H1 (cell line): ENCODE data around the gene SLIT3. TPM values are rescaled to one million over a fixed set of nuclear protein-coding genes. Genes with fewer than 3 reads are reported as not detected.

Source experiments
- CTCF ChIA-PET: fragments of 300-600 bp; sonication (Branson Sonifier 250); formaldehyde crosslinking; loops from one replicate; lab custom pipeline; 2021; ENCODE audit not compliant: partially characterized antibody; lab: Charles Lee
- POLR2A ChIA-PET: fragments of 300-600 bp; sonication (Branson Sonifier 250); formaldehyde crosslinking; loops from one replicate; lab custom pipeline; 2021; ENCODE audit warnings: inconsistent platforms; ENCODE audit not compliant: partially characterized antibody; lab: Charles Lee
- DNase-seq, 2 experiments: peaks; one replicate each; pipeline versions ENCODE4 v3.0.0 to v3.0.0-alpha.2; 2010 to 2022; ENCODE audit warnings: low spot score in 2 of 2, low read depth in 1 of 2, mixed read lengths in 1 of 2
- FAIRE-seq: peaks from 2 replicates; lab custom pipeline; 2011; peaks lifted over from hg19 to GRCh38; lab: Jason Lieb, UNC
- H2AFZ ChIP-seq: 2 replicates; pipeline ENCODE4 v1.8.1; 2012; ENCODE audit warnings: low read length, inconsistent platforms
- H2AK5ac ChIP-seq: 2 replicates; pipeline ENCODE4 v1.6.1; 2013; ENCODE audit warnings: low read depth, low read length
- H2BK120ac ChIP-seq: replicated peaks from 2 replicates; pipeline ENCODE3; 2013; ENCODE audit warnings: low read depth, low read length, inconsistent platforms
- H2BK12ac ChIP-seq: 2 replicates; pipeline ENCODE4 v1.6.1; 2013; ENCODE audit warnings: low read depth, low read length
- H2BK15ac ChIP-seq: 2 replicates; pipeline ENCODE4 v1.6.1; 2013; ENCODE audit warnings: low read length
- H2BK20ac ChIP-seq: 2 replicates; pipeline ENCODE4 v1.6.1; 2013; ENCODE audit warnings: low read length
- H2BK5ac ChIP-seq: 2 replicates; pipeline ENCODE4 v1.6.1; 2013; ENCODE audit warnings: low read depth, low read length
- H3K14ac ChIP-seq: 2 replicates; pipeline ENCODE4 v1.6.1; 2013; ENCODE audit warnings: inconsistent platforms; ENCODE audit not compliant: insufficient read length
- H3K18ac ChIP-seq: 2 replicates; pipeline ENCODE4 v1.6.1; 2013; ENCODE audit warnings: low read length; ENCODE audit errors: extremely low read depth
- H3K23ac ChIP-seq: 2 replicates; pipeline ENCODE4 v1.6.1; 2013; ENCODE audit warnings: inconsistent platforms; ENCODE audit not compliant: insufficient read length
- H3K23me2 ChIP-seq: 2 replicates; pipeline ENCODE4 v1.6.1; 2013; ENCODE audit warnings: low read depth, low read length
- H3K27ac ChIP-seq: 2 replicates; pipeline ENCODE4 v1.6.1; 2011; ENCODE audit warnings: low read depth, low read length, inconsistent platforms
- H3K27me3 ChIP-seq, 4 experiments: replicated peaks in 1 of 4; 1 replicate in 1 of 4; 2 replicates in 3 of 4; pipeline versions ENCODE4 v1.6.1 to v1.8.1; 2011 to 2013; ENCODE audit warnings: low read length in 3 of 4, mild to moderate bottlenecking in 3 of 4, inconsistent platforms in 2 of 4, mixed read lengths in 2 of 4, moderate library complexity in 1 of 4; ENCODE audit not compliant: control insufficient read depth in 3 of 4, insufficient read depth in 3 of 4; ENCODE audit errors: extremely low read depth in 1 of 4
- H3K36me3 ChIP-seq, 4 experiments: 2 replicates each; pipeline versions ENCODE4 v1.6.1 to v1.8.1; 2011 to 2013; ENCODE audit warnings: mild to moderate bottlenecking in 4 of 4, low read length in 3 of 4, moderate library complexity in 2 of 4, control low read depth in 1 of 4, inconsistent platforms in 1 of 4; ENCODE audit not compliant: insufficient read depth in 4 of 4, control insufficient read depth in 2 of 4
- H3K4ac ChIP-seq: replicated peaks from 2 replicates; pipeline ENCODE3; 2013; ENCODE audit warnings: low read length, low read depth, mixed read lengths, inconsistent platforms; ENCODE audit not compliant: insufficient read length
- H3K4me1 ChIP-seq, 4 experiments: replicated peaks in 1 of 4; 1 replicate in 1 of 4; 2 replicates in 3 of 4; pipeline versions ENCODE4 v1.6.1 to v1.8.1; 2011 to 2013; ENCODE audit warnings: low read length in 3 of 4, inconsistent platforms in 2 of 4, mixed read lengths in 1 of 4; ENCODE audit not compliant: insufficient read depth in 4 of 4, control insufficient read depth in 3 of 4
- H3K4me2 ChIP-seq, 2 experiments: 2 replicates each; pipeline versions ENCODE4 v1.6.1 to v1.8.1; 2011 to 2013; ENCODE audit warnings: low read depth in 2 of 2, low read length in 2 of 2, control low read depth in 1 of 2, inconsistent platforms in 1 of 2, mild to moderate bottlenecking in 1 of 2; ENCODE audit not compliant: insufficient read depth in 1 of 2
- H3K4me3 ChIP-seq, 4 experiments: fragments of 200-600, 300-600 bp in 1 of 4; sonication (generic), shearing (Covaris generic), sonication (Bioruptor Twin) in 1 of 4; 2 replicates each; pipeline versions ENCODE4 v1.5.1 to v1.8.1; 2011 to 2016; ENCODE audit warnings: low read length in 4 of 4, low read depth in 3 of 4, control low read depth in 2 of 4, inconsistent platforms in 2 of 4, mild to moderate bottlenecking in 2 of 4, mixed read lengths in 1 of 4, moderate library complexity in 1 of 4; ENCODE audit not compliant: insufficient read depth in 2 of 4; ENCODE audit errors: extremely low read depth in 1 of 4
- H3K56ac ChIP-seq: replicated peaks from 2 replicates; pipeline ENCODE3; 2013; ENCODE audit warnings: low read depth, mild to moderate bottlenecking, mixed read lengths, low read length, inconsistent platforms; ENCODE audit not compliant: insufficient read length
- H3K79me1 ChIP-seq: 2 replicates; pipeline ENCODE4 v1.6.1; 2013; ENCODE audit warnings: low read depth, low read length, control low read depth
- H3K79me2 ChIP-seq, 2 experiments: 2 replicates each; pipeline versions ENCODE4 v1.6.1 to v1.8.1; 2012 to 2013; ENCODE audit warnings: low read length in 2 of 2, mild to moderate bottlenecking in 2 of 2, inconsistent platforms in 1 of 2; ENCODE audit not compliant: insufficient read depth in 2 of 2, control insufficient read depth in 1 of 2
- H3K9ac ChIP-seq, 4 experiments: replicated peaks in 1 of 4; 1 replicate in 1 of 4; 2 replicates in 3 of 4; pipeline versions ENCODE4 v1.6.1 to v1.8.1; 2011 to 2013; ENCODE audit warnings: low read depth in 3 of 4, low read length in 3 of 4, control low read depth in 2 of 4, mild to moderate bottlenecking in 2 of 4, moderate library complexity in 2 of 4, inconsistent platforms in 1 of 4; ENCODE audit errors: extremely low read depth in 1 of 4
- H3K9me3 ChIP-seq, 2 experiments: 2 replicates each; pipeline versions ENCODE4 v1.6.1 to v1.8.1; 2012 to 2013; ENCODE audit warnings: mild to moderate bottlenecking in 2 of 2, moderate library complexity in 2 of 2, control low read depth in 1 of 2, inconsistent platforms in 1 of 2, low read depth in 1 of 2, low read length in 1 of 2, mixed read lengths in 1 of 2; ENCODE audit not compliant: insufficient read depth in 2 of 2
- H4K20me1 ChIP-seq, 2 experiments: replicated peaks in 1 of 2; 2 replicates each; pipeline versions ENCODE3 to v1.8.1; 2011 to 2013; ENCODE audit warnings: inconsistent platforms in 2 of 2, low read length in 2 of 2, mild to moderate bottlenecking in 1 of 2; ENCODE audit not compliant: insufficient read depth in 2 of 2, control insufficient read depth in 1 of 2
- H4K5ac ChIP-seq: 2 replicates; pipeline ENCODE4 v1.6.1; 2013; ENCODE audit warnings: low read length, low read depth, mixed read lengths, inconsistent platforms; ENCODE audit not compliant: insufficient read length
- H4K8ac ChIP-seq: 2 replicates; pipeline ENCODE4 v1.8.0; 2013; ENCODE audit warnings: mild to moderate bottlenecking, moderate library complexity, low read length, inconsistent platforms; ENCODE audit not compliant: insufficient read depth; ENCODE audit errors: extremely low read depth
- H4K91ac ChIP-seq: replicated peaks from 2 replicates; pipeline ENCODE3; 2013; ENCODE audit warnings: low read length, mixed read lengths, inconsistent platforms; ENCODE audit not compliant: insufficient read length
- CEBPB ChIP-seq: IDR thresholded peaks from 2 replicates; pipeline ENCODE4 v1.6.1; 2012; ENCODE audit warnings: low read depth, low read length
- EP300 ChIP-seq, 2 experiments: IDR thresholded peaks; 1 replicate in 1 of 2; 2 replicates in 1 of 2; pipeline ENCODE4 v1.6.1; 2011 to 2012; ENCODE audit warnings: low read depth in 2 of 2, low read length in 2 of 2, mild to moderate bottlenecking in 2 of 2, borderline replicate concordance in 1 of 2, inconsistent platforms in 1 of 2, moderate library complexity in 1 of 2
- GABPA ChIP-seq: IDR thresholded peaks from 2 replicates; pipeline ENCODE4 v1.6.1; 2011; ENCODE audit warnings: mild to moderate bottlenecking, low read length, moderate library complexity, borderline replicate concordance; ENCODE audit not compliant: insufficient read depth
- GTF2F1 ChIP-seq: IDR thresholded peaks from 2 replicates; pipeline ENCODE4 v1.6.1; 2012; ENCODE audit warnings: low read depth, low read length, improper control_type of control experiment, borderline replicate concordance
- KDM4A ChIP-seq: IDR thresholded peaks from one replicate; pipeline ENCODE4 v1.7.1; 2012; ENCODE audit warnings: low read depth, mild to moderate bottlenecking, moderate library complexity, low read length, inconsistent platforms; ENCODE audit not compliant: severe bottlenecking
- SUZ12 ChIP-seq: fragments of 200-600 bp; sonication (generic); IDR thresholded peaks from 2 replicates; pipeline ENCODE4 v1.6.1; 2012; ENCODE audit warnings: mild to moderate bottlenecking, inconsistent platforms, low read length, moderate library complexity, mixed read lengths
- TAF1 ChIP-seq: IDR thresholded peaks from 2 replicates; pipeline ENCODE4 v1.6.1; 2011; ENCODE audit warnings: mild to moderate bottlenecking, low read depth, low read length
- TBP ChIP-seq: IDR thresholded peaks from 2 replicates; pipeline ENCODE4 v1.6.1; 2011; ENCODE audit warnings: low read depth, low read length, improper control_type of control experiment
- TCF12 ChIP-seq: IDR thresholded peaks from 2 replicates; pipeline ENCODE4 v1.6.1; 2011; ENCODE audit warnings: low read depth, mild to moderate bottlenecking, low read length
- TEAD4 ChIP-seq: IDR thresholded peaks from 2 replicates; pipeline ENCODE4 v1.6.1; 2012; ENCODE audit warnings: low read depth, low read length, inconsistent platforms, mixed read lengths
- USF2 ChIP-seq: IDR thresholded peaks from 2 replicates; pipeline ENCODE4 v1.6.1; 2011; ENCODE audit warnings: low read length, improper control_type of control experiment
- WGBS, 2 experiments: shearing (Covaris generic) in 1 of 2; methylation state at CpG; one replicate each; pipeline versions ENCODE4 v1.1.6 to v1.1.7; 2013 to 2015; ENCODE audit warnings: low lambda C conversion rate in 2 of 2, mixed read lengths in 2 of 2, inconsistent platforms in 1 of 2, low coverage in 1 of 2, missing lambda C conversion rate in 1 of 2; ENCODE audit not compliant: insufficient replicate concordance in 2 of 2, insufficient coverage in 1 of 2, insufficient read length in 1 of 2; ENCODE audit errors: extremely low coverage in 1 of 2, missing lambda C conversion rate in 1 of 2; 5-methylcytosine and 5-hydroxymethylcytosine counted together
- polyA plus RNA-seq, 7 experiments: library from polyadenylated mRNA; depleted of rRNA in 3 of 7; stranded (reverse) in 5 of 7; unstranded in 2 of 7; fragments of >200 nt in 5 of 7; fragments of 200-250 nt in 2 of 7; gene quantifications; 1 replicate in 5 of 7; 2 replicates in 1 of 7; 4 replicates in 1 of 7; pipeline versions ENCODE4 v1.2.1 to v1.2.3, GENCODE V29; 2011 to 2013; ENCODE audit warnings: missing spikeins in 2 of 7, mixed read lengths in 2 of 7
- total RNA-seq: library from RNA; stranded (reverse); fragmentation: NEBNext Ultra II Directional; extraction: Animal tissue kit (Norgen Biotek cat#: 25700); gene quantifications from 2 replicates; pipeline ENCODE4 v1.2.1, GENCODE V29; 2021

The SLIT3 gene
- total and polyA plus RNA-seq, 2 of the 8 experiments (the other 6 are each of a cell fraction or from before 2014, with no cell fraction given) = 1.1 to 1.2 TPM

- Histone ChIP-seq H2AFZ (no peak overlapping the region), H3K4me3 (no peak overlapping the region), H3K4me1 (0 out of 7 replicates have a peak, but pooled peaks cover 0 to 2% (median 0%) of the 10 kb centered on the region in 4 experiments), H3K9ac (no peak overlapping the region), H2BK5ac (no peak overlapping the region), H3K14ac (no peak overlapping the region), H2BK12ac (no peak overlapping the region), H4K5ac (no peak overlapping the region), H3K23ac (no peak overlapping the region), H4K8ac (no peak overlapping the region), H3K79me2 (no peaks in the 10 kb centered on the region), H3K9me3 (no peaks in the 10 kb centered on the region), H3K27ac (no peak overlapping the region), H3K4me2 (no peak overlapping the region), H2BK120ac (no peak overlapping the region), H3K79me1 (no peaks in the 10 kb centered on the region), H2AK5ac (no peak overlapping the region), H3K56ac (no peak overlapping the region), H4K20me1 (peaks cover 1 to 3% of the 10 kb centered on the region in 2 experiments), H2BK15ac (no peak overlapping the region), H3K27me3 (peaks cover 18 to 54% (median 37%) of the 10 kb centered on the region in 4 experiments), H3K23me2 (no peaks in the 10 kb centered on the region), H3K18ac (no peak overlapping the region), H3K4ac (no peak overlapping the region), H3K36me3 (no peaks in the 10 kb centered on the region), H4K91ac (no peak overlapping the region), H2BK20ac (no peak overlapping the region)
- ChIA-PET CTCF (interaction anchor here (0.7 to 0.8 kb wide), 3 partner anchors 55 to 362 kb away, joined by 3 read pairs; no protein-coding TSS in a partner anchor), POLR2A (no interaction called here)
- FAIRE-seq (no peak), DNase-seq (no peak)
- TF ChIP-seq TEAD4 = no peak
- no peak for TF ChIP-seq KDM4A
- TF ChIP-seq TCF12 = no peak
- TF ChIP-seq GABPA = no peak
- no peak for TF ChIP-seq TBP
- no peak for TF ChIP-seq TAF1
- TF ChIP-seq SUZ12 = no peak
- no peak for TF ChIP-seq GTF2F1
- no peak for TF ChIP-seq USF2
- no peak for TF ChIP-seq CEBPB
- no peak for TF ChIP-seq EP300 (IDR thresholded peaks at IDR 0.05; ENCODE audit: borderline replicate concordance in 1 of 2, low read depth in 2 of 2, low read length in 2 of 2)
- 82% methylated on average over 4 of the region's 4 CpGs; no CpG with 5 or more reads in 1 of the 2 experiments for WGBS, 2 experiments
Observed at GRCh38 chr5:169218861-169219260, 82.1 kb downstream of the SLIT3 start.
